PC-9 (cell line): ENCODE measurements around the gene EML6.

Source experiments
- EZH2 ChIP-seq: fragments of 200-600 bp; sonication (generic); IDR thresholded peaks from 2 replicates; pipeline ENCODE4 v1.8.0; 2017; ENCODE audit warnings: antibody characterized with exemption, low read depth
- TF ChIP-seq, protein P1 (sequence below): fragments of 200-600 bp; sonication (generic); conservative IDR thresholded peaks from 2 replicates; pipeline ENCODE4 v1.6.1; 2017; ENCODE audit warnings: mixed run types, antibody characterized with exemption, mild to moderate bottlenecking, moderate library complexity

DNA sequence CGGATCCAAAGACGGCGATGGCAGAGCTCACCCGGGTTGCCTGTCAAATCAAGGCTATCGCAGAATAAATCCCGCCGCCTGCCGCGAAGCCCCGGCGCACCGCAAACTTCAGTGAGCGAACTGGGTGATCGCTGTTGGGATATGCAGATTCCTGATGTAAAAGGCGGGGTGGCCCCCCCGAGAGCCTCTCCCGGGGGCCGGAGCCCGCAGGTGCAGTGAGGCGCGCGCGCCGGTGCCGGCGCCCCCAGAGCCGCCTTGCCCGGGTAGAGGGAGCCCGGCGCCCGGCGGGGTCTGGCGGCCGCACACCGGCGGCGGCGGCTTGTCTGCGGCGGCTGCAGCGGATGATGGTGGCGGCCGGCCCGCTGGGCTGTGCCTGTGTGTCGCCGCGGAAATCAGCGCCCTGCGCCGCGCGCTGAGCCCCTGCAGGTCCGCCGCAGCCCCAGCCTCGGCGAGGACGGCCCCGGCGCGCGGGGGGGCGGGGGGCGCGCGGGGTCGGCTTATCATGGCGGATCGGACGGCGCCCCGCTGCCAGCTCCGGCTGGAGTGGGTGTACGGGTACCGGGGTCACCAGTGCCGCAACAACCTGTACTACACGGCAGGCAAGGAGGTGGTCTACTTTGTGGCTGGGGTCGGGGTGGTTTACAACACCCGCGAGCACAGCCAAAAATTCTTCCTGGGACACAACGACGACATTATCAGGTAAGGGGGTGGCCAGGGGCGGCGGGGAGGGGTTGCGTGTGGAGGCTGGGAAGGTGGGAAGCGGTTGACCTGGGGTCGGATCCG lies 1.3 kb downstream of the EML6 start:
- TF ChIP-seq, protein P1, sequence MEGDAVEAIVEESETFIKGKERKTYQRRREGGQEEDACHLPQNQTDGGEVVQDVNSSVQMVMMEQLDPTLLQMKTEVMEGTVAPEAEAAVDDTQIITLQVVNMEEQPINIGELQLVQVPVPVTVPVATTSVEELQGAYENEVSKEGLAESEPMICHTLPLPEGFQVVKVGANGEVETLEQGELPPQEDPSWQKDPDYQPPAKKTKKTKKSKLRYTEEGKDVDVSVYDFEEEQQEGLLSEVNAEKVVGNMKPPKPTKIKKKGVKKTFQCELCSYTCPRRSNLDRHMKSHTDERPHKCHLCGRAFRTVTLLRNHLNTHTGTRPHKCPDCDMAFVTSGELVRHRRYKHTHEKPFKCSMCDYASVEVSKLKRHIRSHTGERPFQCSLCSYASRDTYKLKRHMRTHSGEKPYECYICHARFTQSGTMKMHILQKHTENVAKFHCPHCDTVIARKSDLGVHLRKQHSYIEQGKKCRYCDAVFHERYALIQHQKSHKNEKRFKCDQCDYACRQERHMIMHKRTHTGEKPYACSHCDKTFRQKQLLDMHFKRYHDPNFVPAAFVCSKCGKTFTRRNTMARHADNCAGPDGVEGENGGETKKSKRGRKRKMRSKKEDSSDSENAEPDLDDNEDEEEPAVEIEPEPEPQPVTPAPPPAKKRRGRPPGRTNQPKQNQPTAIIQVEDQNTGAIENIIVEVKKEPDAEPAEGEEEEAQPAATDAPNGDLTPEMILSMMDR, result no peak
- no peak for TF ChIP-seq EZH2
